Measurements from ENCODE around the gene SFT2D1. TPM values are rescaled to one million over a fixed set of nuclear protein-coding genes. Genes with fewer than 3 reads are reported as not detected.
A peak's percentile ranks its signal among the peaks of the same experiment; 100 is the strongest.

SFT2D1 gene
- total RNA-seq, 1 experiment from 2014 or later = 88.2 TPM

GRCh38 chr6:166301611-166302529, 40.5 kb downstream of the SFT2D1 start:
- no peak for DNase-seq (ENCODE audit: low read depth in 1 of 2, low spot score in 2 of 2)
- Histone ChIP-seq H3K27me3 (replicated peaks) (no peaks in the 10 kb centered on the region), H3K36me3 (no peaks in the 10 kb centered on the region), H3K27ac (no peak overlapping the region), H3K4me1 (replicated peaks) (no peaks in the 10 kb centered on the region; the same call in 1 of the 2 replicates), H3K9me3 (replicated peaks) (no peaks in the 10 kb centered on the region), H3K4me3 (no peak overlapping the region)

GRCh38 chr6:166300357-166300987, 41.9 kb downstream of the SFT2D1 start:
- Histone ChIP-seq H3K27me3 (replicated peaks) (no peaks in the 10 kb centered on the region), H3K27ac (no peak overlapping the region), H3K36me3 (no peaks in the 10 kb centered on the region), H3K9me3 (replicated peaks) (no peaks in the 10 kb centered on the region), H3K4me3 (no peak overlapping the region), H3K4me1 (replicated peaks) (peaks cover 14% of the 10 kb centered on the region)
- no peak for DNase-seq (ENCODE audit: low read depth in 1 of 2, low spot score in 2 of 2)

DNA sequence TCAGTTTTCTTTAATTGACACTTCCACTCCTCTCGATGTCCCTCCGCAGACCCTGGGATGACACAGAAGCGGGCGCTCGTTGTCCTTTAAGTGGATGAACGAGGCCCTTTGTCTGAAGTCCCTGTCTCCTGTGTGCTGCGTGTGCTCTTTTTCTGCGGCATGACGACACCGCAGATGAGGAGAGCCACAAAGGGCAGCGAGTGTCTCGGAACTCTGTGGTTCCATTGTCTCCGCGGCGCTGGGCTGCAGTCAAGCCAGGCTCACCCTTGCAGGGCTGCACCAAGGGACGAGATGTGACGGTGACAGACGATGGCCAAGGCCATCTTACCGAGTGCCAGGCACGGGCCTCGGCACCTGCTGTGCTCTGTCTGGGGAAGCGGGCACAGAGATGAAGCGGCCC, 44.7 kb downstream of the SFT2D1 start:
- H3K4me1 ChIP-seq (replicated peaks) = peaks cover 40% of the 10 kb centered on the region
- H3K9me3 ChIP-seq (replicated peaks) = no peaks in the 10 kb centered on the region
- DNase-seq (ENCODE audit: low read depth in 1 of 2, low spot score in 2 of 2) = no peak
- no peaks in the 10 kb centered on the region for H3K27me3 ChIP-seq (replicated peaks)
- no peaks in the 10 kb centered on the region for H3K36me3 ChIP-seq
- no peak overlapping the region for H3K4me3 ChIP-seq
- H3K27ac ChIP-seq = no peak overlapping the region

DNA sequence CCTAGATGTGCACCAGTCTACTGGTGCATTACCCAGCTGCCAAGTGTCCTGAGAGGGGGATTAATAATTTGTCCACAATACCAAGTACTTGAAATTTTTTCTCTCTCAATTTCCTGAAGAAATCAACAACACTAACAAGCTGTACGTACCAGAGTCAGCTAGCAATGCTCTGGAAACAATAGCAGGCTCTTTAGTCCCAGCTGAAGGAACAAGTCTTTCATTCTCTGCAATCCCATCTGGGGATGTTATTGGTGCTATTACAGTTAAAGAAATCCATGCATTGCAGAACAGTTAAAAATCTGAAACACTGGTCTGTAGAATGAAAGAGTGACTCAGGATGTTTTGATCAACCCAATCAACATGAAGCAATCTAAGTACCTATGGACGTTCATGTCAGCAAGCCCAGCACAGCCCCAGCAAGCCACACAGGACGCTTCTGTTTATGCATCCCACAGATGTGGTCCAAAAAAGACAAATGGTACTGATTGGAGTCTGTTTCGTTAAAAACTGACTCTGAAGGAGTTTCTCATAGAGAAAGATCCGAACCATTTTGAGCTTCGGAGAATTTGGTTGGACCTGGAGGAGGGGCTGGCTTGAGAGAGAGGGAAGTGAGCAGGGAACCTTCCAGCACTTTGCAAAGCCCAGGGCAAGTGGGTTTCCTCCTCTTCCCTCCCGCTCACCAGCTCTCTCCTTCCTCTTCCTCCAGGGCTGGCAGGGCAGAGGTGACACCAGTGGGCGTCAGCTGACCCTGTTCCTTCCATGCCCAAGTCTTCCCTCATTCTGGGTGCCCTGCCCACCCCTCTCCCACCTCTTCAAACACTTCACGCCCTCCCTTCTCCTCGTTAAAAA, 46.1 kb downstream of the SFT2D1 start:
- no peak overlapping the region for H3K27ac ChIP-seq
- DNase-seq (ENCODE audit: low read depth in 1 of 2, low spot score in 2 of 2) = no peak
- H3K27me3 ChIP-seq (replicated peaks) = no peaks in the 10 kb centered on the region
- no peak overlapping the region for H3K4me3 ChIP-seq
- H3K4me1 ChIP-seq (replicated peaks) = peaks cover 44% of the 10 kb centered on the region
- H3K36me3 ChIP-seq = no peaks in the 10 kb centered on the region
- no peaks in the 10 kb centered on the region for H3K9me3 ChIP-seq (replicated peaks)

DNA sequence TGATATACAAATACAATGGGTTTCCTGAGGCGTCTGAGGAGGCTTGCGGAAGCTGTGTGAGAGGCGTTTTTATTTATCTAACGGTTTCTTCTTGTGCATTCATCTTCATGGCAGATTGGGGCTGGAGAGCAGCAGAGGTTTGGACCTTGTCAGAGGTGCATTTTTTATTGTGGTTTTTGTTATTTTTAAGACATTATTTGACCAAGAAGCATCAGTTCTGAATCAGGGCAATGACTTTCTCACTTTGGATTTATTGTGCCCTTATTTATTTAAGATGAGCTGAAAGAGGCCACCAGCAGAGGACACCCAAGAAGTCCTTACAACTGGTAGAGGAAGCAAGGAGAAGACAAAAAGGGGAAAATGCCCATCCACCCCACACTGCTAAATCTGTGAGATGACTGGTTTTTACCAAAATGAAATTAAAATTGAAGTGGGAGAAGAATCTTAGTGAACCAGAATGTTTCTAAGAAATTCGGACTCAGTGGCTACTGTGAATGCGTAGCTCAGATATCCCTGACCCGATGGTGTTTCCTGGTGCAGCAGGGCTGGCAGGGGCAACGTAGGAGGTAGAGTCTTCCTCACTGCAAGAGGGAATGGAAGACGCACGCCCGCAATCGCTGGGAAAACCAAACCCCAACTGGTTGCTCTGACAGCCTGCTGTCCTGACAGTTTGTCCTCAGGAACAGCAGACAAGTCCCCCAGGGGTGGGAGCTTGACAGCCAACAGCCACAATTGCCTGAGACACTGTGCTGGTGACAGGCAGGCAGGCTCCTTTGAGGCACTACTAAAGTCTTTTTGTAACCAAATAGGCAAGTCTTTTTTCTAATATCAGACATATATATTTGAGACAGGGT, 48.4 kb downstream of the SFT2D1 start:
- H3K36me3 ChIP-seq = no peaks in the 10 kb centered on the region
- peaks cover 44% of the 10 kb centered on the region for H3K4me1 ChIP-seq (replicated peaks)
- peak overlapping the region; percentile 70 for H3K27ac ChIP-seq
- no peaks in the 10 kb centered on the region for H3K27me3 ChIP-seq (replicated peaks)
- peak; percentile 79 to 96 for DNase-seq (ENCODE audit: low read depth in 1 of 2, low spot score in 2 of 2)
- no peak overlapping the region for H3K4me3 ChIP-seq
- no peaks in the 10 kb centered on the region for H3K9me3 ChIP-seq (replicated peaks)

DNA sequence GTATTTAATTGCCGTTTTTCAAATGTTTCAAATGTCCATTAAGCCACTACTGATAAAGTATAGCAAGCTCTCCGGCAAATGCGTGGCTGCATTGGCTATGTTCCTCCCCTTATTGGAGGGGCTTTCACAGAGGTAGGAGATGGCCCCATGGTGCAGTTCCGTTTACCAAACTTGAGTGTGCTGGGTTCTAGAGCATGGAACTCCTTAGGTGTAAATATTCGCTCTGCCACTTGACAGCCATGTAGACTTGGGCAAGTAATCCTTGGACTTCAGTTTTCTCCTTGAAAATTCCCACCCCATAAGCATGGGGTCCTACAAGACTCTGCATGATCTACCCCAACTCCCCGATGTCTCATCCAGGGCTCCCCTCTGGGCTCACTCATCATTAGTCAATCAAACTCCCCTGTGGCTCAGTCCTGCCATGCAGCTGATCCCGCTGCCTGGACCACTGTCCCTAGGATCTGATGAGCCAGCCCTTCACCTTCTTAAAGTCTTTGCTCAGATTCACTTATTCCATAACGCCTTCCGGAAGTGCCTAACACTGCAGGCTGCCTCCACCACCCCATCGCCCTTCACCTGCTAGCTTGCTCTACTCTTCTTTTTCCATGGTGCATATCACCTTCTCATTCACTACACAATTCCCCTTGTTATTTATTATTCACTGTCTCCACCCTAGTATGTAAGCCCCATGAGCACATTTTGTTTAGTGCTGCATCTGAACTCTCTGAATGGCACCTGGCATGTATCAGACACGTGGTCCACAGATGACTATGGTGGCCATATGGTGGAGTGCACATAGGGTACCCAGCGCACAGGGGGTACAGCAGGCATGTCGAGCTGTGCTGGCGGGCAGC, 52.9 kb downstream of the SFT2D1 start:
- Histone ChIP-seq H3K27ac (no peak overlapping the region), H3K36me3 (no peaks in the 10 kb centered on the region), H3K4me3 (no peak overlapping the region), H3K4me1 (replicated peaks) (peaks cover 20% of the 10 kb centered on the region), H3K9me3 (replicated peaks) (no peaks in the 10 kb centered on the region), H3K27me3 (replicated peaks) (no peaks in the 10 kb centered on the region)
- no peak for DNase-seq (ENCODE audit: low read depth in 1 of 2, low spot score in 2 of 2)

DNA sequence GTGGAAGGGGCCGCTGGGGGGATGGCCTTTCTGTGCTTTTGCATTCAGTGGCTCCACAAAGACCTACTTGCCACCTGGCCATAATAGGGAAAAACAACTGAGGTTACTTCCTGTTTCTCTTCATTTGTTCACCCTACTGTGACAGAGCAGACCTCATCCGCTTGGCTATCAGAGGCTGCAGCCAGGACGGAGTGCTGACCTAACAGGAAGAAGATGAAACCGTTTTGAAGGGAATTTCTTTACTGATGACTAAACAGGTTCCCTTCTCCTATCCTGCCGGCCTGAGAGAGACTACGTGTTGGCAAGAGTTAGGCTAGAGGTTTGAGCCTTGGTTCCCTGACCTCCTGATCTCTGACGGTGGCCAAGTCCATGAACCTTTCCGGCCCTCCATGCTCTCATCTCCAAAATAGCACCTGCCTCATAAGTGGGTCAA, 55.5 kb downstream of the SFT2D1 start:
- H3K9me3 ChIP-seq (replicated peaks) = no peaks in the 10 kb centered on the region
- H3K36me3 ChIP-seq = no peaks in the 10 kb centered on the region
- H3K27ac ChIP-seq = no peak overlapping the region
- DNase-seq (ENCODE audit: low read depth in 1 of 2, low spot score in 2 of 2) = no peak
- H3K27me3 ChIP-seq (replicated peaks) = no peaks in the 10 kb centered on the region
- H3K4me3 ChIP-seq = no peak overlapping the region
- H3K4me1 ChIP-seq (replicated peaks) = peaks cover 18% of the 10 kb centered on the region

GRCh38 chr6:166285233-166285632, 57.1 kb downstream of the SFT2D1 start:
- Histone ChIP-seq H3K36me3 (no peaks in the 10 kb centered on the region), H3K9me3 (replicated peaks) (no peaks in the 10 kb centered on the region), H3K27ac (no peak overlapping the region), H3K4me1 (replicated peaks) (peaks cover 18% of the 10 kb centered on the region), H3K4me3 (no peak overlapping the region), H3K27me3 (replicated peaks) (no peaks in the 10 kb centered on the region)
- no peak for DNase-seq (ENCODE audit: low read depth in 1 of 2, low spot score in 2 of 2)

GRCh38 chr6:166284640-166285039, 57.7 kb downstream of the SFT2D1 start:
- Histone ChIP-seq H3K27me3 (replicated peaks) (no peaks in the 10 kb centered on the region), H3K9me3 (replicated peaks) (no peaks in the 10 kb centered on the region), H3K27ac (no peak overlapping the region), H3K4me1 (replicated peaks) (peaks cover 18% of the 10 kb centered on the region), H3K4me3 (no peak overlapping the region), H3K36me3 (no peaks in the 10 kb centered on the region)
- DNase-seq (ENCODE audit: low read depth in 1 of 2, low spot score in 2 of 2) = no peak

DNA sequence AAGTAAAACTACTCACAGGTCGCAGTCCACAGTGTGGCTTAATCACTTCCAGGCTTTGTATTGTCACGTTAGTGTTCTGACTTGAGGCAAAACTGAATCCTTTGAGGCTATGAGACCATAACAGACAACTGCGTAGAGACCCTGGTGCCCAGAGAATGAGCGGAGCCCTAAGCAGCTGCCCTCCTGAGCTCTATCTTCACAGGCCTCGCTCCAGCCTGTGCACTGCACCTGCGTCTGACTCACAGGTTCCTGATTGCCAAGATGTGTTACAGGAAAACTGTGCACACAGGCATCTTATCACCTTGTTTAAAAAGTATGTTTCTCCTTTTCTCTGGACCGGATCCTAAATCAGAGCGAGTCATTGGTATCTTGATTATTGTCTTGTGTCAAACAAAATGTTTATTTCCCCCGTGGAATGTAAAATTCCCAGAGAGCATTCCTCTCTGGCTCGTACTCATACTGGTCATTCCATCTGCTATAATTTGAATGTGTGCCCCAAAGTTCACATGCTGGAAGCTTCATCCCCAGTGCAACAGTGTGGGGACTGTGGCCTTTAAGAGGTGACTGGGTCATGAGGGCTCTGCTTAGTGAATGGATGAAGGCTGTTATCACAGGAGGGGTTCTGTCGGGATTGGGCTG, 59.8 kb downstream of the SFT2D1 start:
- no peaks in the 10 kb centered on the region for H3K27me3 ChIP-seq (replicated peaks)
- no peak overlapping the region for H3K4me3 ChIP-seq
- peaks cover 18% of the 10 kb centered on the region for H3K4me1 ChIP-seq (replicated peaks)

DNA sequence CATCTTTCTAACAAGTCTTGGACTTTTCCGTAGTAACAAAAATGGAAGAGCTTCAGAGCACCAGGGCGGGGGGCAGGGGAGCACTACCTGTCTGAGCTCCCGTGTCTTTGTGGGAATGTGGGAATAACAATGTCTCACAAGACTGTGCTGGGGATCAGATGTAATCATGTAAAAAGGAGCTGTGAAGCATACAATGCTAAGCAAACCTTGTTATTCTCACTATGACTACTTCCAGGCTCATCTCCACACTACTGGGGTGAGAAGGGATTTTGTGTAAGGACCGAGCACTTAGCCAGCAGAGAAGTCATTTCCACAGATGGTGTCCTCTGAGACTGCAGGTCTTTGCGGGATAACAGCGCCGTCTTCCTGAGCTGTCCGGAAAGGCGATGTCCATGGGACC, 61.2 kb downstream of the SFT2D1 start:
- Histone ChIP-seq H3K4me1 (replicated peaks) (peaks cover 18% of the 10 kb centered on the region), H3K36me3 (no peaks in the 10 kb centered on the region), H3K4me3 (no peak overlapping the region), H3K27ac (no peak overlapping the region), H3K27me3 (replicated peaks) (no peaks in the 10 kb centered on the region), H3K9me3 (replicated peaks) (no peaks in the 10 kb centered on the region)
- no peak for DNase-seq (ENCODE audit: low read depth in 1 of 2, low spot score in 2 of 2)

More for the DNA sequence above, 59.8 kb downstream of the SFT2D1 start:
- peak in 1 of 2 experiments; percentile 56 for DNase-seq (ENCODE audit: low read depth in 1 of 2, low spot score in 2 of 2)
- H3K9me3 ChIP-seq (replicated peaks) = no peaks in the 10 kb centered on the region
- no peaks in the 10 kb centered on the region for H3K36me3 ChIP-seq
- H3K27ac ChIP-seq = no peak overlapping the region

DNA sequence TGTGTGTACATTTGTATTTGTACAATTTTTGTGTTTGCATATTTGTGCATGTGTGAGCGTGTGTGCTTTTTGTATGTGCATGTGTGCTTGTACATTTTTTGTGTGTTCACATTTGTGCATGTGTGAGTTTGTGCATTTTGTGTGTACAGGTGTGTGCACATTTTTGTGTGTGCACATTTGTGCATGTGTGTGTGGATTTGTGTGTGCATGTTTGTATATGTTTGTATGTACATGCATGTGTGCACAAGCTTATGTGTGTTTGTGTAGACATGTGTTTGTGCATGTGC, 63.0 kb downstream of the SFT2D1 start:
- Histone ChIP-seq H3K4me3 (no peak overlapping the region), H3K9me3 (replicated peaks) (no peaks in the 10 kb centered on the region), H3K4me1 (replicated peaks) (peaks cover 18% of the 10 kb centered on the region), H3K27ac (no peak overlapping the region), H3K27me3 (replicated peaks) (no peaks in the 10 kb centered on the region), H3K36me3 (no peaks in the 10 kb centered on the region)
- no peak for DNase-seq (ENCODE audit: low read depth in 1 of 2, low spot score in 2 of 2)

Data from SJSA1 (cell line).